ENCODE data around the gene LGMN.
"Not testable (repeated sequence)": the region's sequence is repeated elsewhere in the genome, so short reads cannot be mapped to it uniquely, and the experiment has no call there.

The LGMN gene

DNA sequence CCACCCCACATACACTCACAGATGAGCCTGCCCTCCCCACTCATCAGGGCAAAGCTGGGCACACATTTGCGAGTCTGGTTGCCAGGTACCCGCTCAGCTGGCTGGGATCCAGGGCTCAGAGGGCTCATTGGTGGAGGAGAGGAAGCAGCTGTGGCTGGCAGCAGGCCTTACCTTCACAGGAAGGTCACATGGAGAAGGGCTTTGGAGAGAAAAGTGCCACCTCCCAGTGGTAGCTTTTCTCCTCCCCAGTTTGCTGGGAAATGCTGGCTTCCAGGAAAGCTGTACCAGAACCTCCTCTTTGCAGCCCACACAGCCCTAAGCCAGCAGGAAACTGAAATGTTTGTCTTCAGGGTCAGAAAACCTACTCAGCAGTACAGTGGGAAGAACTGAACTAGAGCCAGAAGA is 55.6 kb downstream of the LGMN start:
- DNase-seq, result no peak

DNA sequence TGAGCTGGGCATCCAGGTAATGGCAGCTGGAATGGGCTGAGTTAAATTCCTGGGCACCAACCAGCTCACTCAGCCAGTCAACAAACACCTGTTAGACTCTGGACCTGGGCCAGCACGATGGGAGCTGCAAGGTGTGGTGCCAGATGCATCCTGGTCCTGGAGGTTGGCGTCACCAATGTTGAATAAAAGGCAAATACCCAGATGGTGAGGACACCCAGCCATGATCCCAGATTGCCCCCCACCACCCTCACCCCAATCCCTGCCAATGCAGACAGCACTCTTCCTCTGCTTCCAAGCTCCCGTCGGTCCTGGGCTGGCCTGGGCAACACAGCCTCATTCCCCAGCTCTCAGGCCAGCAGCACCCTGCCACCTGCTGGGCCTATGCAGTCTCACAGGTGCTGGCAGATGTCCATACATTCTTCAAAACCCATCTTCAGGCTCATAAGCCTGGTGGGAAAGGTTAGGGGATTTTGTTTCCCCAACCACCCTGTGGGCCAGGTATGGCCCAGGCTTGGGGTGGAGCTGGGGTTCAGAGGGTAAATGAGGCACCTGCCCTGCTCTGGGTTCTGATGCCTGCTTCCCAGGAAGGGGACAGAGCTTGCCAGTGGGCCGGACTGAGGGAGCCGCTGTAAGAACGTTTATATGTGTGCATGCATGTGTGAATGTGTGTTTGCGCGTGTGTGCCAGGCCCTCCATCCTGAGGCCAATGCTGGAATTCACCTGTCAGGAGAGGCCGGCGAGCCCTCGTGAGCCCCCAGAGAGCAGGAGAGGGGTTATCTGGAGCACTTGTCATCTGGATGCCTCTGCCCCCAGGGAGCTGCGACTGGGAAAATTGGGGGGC is 58.0 kb downstream of the LGMN start:
- no peak for DNase-seq

DNA sequence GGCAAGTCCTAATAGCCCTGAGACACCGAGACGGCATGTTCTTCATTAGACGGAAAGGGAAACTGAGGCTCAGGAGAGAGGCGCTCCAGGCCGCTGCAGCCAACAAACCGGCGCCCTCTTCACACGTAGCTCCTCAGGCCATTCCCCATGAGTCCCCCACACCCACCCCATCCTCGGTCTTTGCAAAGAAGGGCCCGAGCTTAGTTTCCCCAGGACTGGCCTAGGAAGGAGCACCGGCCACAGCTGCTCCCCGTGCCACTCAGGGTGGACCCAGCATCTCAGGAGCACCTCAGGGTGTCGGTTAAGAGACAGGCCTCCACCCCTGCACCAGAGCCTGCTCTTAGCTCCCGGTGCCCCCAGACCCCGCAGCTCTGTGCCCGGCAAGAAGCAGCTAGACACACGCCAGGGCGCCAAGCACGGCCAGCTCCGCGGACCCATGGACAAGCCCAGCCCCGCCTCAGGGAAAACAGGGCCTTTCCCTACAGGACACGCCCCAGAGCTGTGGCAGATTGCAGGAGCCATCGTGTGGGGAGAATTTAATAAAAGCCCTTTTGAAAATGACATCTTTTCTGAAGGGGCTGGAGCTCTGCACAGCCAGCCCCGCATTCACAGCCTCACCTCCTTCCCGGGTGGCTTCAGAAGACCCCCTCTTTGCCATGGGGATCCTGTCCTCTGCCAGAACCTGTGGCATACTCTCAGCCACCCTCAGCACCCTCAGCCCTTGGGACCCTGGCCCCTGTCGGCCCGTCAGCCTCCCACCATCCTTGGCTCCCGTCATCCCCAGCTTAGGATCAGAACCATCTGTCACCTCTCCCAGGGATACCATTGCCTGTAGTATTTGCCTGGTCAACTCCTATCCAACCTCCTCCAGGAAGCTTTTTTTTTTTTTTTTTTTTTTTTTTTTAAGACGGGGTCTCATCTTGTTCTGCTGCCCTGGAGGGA is 59.7 kb downstream of the LGMN start:
- DNase-seq, result peak; percentile 32

DNA sequence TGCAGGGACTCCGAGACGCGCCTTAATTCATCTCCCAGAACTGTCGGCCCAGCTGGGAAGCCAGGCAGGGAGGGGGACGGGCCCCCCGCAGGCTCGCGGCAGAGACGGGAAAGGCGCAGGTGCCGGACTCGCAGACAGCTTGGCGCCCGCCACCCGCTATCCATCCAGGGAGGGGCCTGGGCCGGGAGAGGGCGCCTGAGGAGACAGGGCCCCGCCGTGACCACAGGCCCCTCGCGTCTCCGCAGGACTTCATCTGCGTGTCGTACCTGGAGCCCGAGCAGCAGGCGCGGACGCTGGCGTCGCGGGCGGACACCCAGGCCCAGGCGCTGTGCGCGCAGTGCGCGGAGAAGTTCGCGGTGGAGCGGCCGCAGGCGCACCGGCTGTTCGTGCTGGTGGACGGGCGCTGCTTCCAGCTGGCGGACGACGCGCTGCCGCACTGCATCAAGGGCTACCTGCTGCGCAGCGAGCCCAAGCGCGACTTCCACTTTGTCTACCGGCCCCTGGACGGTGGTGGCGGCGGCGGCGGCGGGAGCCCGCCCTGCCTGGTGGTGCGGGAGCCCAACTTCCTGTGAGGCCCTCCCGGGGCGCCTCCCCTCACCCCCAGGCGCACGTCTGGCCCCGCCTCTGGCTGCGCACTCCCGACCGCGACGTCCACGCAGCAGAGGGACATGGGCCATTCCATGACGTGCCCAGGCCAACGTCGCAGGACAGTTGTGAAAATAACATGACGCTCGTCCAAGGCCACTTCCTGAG is 60.6 kb downstream of the LGMN start:
- peak; percentile 78 for DNase-seq

DNA sequence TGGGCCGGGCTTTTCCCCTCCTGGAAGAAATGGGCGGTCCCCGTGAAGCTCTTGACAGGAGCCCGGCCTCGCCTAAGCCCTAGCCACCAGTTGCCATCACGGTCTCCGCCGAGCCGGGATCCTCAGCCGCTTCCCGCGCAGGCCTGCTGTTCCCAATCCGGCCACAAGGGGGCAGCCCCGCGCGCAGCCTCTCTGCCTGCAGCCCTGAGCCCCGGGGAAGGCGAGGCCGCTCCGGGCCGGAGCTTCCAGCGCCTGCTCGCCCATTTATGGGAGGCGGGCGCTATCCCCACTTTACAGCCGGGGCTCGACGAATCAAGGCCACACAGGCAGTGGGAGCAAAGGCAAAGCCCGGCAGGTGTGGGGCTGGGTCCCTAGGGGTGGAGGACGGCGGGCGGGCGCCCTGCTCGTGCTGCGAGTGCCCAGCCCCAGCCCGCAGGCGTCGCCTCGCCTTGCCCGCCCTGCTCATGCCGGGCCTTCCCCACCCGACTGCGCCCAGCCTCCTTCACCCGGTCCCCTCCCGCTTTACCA is 61.5 kb downstream of the LGMN start:
- DNase-seq, result peak; percentile 95

DNA sequence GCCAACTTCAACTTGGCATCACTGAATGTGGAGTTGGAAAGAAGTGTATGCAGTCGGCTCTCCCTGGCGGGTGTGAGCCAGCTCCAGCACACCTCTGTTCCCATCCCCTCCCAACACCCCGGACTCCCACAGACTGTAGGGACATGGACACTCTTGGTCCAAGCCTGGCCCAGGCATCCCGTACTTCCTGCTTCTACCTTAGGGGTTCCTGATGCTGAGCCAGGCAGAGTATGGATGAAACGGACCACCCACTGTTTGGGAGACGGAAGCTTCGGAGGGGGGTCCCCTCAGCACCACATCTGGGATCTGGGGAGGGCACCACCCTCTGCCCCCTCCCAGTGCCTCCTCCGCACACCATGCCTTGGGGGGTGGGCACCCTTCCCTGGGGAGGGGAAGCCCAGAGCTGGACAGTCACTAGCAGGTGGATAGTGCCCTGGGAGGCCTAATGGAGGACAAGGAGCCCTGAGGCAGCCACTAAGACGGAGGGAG is 62.0 kb downstream of the LGMN start:
- DNase-seq, result no peak

DNA sequence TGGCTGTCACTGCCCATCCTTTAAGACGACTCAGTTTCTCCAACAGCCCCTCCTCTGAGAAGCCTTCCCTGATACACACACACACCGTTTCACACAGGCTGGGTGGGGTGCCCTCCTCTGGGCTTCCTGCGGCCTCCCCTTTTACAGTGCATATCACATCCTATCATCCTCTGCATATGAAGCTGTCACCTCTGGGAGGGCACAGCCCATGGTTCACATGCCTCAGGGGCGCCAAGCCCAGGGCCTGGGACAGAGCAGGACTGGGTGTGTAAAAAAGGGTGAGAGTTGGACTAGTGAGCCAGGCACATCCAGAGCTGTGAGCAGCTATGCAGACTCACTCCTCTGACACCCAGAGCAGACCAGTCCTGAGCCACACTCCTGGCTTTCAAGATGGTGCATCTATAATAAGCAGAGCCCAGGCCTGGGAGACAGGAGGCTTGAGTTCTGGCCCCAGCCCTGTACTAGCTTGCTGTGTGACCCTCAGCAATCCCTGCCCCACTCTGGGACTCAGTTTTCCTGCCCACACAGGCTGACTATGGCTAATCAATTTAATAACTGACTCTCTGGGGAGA is 62.6 kb downstream of the LGMN start:
- no peak for DNase-seq

DNA sequence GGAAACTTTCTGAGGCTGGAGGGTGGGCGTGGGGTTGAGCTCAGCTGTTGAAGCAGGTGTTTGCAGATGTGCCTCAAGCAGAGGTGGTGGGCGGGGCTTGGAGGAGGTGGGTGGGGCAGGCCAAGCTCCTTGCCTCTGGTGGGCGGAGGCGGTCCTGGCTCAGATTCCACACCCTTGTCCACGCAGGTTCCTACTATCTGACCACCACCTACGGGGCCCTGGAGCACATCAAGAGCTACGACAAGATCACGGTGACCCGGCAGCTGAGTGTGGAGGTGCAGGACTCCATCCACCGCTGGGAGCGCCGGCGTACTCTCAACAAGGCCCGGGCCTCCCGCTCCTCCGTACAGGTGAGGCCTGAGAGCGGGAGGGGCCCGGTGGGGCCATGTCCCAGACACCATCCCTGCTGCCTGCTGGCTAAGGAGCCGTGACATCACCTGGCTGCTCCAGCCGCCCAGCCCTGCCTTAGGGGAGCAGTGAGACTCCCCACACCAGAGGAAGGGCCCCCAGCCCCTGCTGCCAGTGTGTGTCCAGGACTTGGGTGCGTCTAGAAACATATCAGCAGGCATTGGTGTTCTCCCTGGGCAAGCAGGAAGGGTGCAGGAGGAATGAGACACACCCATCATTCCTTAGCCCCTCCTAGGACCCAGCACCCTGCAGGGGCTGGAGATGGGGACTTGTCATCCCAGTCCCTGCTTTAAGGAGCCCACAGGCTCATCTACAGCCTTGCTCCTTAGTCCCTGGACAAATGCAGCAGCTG is 63.4 kb downstream of the LGMN start:
- DNase-seq, result no peak

DNA sequence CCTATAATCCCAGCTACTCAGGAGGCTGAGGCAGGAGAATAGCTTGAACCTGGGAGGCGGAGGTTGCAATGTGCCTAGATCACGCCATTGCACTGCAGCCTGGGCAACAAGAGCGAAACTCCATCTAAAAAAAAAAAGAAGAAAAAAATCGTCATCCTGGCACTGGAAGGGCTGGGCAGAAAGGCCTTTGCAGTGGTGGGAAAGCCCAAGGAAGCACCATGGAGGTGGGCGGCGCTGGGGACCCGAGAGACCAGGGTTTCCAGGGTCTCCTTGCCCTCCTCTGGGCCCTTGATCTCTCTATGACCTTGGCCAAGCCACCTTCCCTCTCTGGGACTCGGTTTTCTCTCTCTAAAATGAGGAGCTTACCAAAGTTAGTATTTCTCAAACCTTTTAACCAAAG is 65.4 kb downstream of the LGMN start:
- DNase-seq, result no peak

DNA sequence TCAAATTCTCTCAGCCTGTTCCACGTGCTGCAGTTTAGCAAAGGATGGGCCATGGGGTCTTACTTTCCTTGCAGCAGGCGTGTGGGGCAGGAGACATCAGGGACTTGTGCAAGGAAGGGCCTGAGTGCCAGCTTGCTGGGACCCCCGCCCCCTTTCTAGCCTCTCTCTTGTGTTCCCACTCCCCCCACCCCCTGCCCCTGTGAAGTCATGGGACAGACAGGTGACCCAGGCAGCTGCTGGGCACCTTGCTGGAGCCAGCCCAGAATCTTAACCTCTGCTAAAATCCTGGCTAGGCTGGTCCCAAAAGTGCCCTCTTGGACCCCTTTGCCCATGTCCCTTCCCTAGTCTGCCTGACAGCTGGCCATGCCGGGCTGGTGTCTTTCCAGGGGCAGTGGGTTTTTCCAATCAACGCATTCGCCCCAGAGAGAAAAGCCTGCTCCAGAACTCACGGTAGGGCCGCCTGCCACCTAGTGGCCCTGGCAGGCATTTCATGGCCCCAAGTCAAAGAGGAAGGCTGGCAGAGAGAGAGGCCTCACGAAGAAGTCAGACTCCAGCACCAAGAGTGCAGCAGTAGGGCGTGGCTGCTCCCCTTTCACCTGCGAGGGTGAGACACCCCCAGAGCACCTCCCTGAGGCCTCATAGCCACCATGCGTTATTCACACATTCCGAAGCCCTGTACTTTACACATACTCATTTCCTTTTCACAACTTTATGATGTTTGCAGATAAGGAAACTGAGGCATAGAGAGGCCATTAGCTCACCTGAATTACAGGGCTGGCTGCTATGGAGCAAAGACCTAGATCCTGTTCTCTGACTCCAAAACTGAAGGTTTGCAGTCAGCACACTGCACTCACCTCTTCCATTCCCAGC is 67.4 kb downstream of the LGMN start:
- peak; percentile 79 for DNase-seq

DNA sequence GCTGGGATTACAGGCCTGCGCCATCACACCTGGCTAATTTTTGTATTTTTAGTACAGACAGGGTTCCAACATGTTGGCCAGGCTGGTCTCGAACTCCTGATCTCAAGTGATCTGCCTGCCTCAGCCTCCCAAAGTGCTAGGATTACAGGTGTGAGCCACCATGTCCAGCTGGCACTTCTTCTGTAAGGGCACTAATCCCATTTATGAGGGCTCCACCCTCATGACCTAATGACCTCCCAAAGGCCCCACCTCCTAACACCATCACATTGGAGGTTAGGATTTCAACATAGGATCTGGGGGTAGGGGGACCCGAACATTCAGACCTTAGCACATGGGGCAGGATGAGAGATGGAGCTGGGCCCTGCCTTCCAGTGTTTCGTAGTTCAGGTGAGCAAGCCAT is 68.1 kb downstream of the LGMN start:
- DNase-seq, result not testable (repeated sequence)

DNA sequence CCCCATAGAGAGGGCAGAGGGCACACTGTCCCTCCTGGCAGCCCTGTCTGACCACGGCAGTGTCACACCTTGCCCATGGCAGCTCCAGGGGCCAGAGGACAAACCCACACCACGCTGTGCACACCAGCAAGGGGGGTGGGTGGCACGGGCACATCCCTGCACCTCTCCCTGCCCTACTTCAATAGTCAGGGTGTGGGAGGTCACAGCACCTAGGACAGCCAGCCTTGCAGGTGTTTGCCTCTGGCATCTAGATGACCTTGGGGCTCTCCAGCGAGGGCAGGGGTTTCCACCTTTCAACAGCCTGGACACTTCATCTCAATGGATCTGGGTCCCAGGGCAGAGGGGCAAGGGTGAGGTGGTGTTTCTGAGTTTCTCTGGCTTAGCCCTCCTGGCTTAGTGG is 69.2 kb downstream of the LGMN start:
- DNase-seq, result no peak

DNA sequence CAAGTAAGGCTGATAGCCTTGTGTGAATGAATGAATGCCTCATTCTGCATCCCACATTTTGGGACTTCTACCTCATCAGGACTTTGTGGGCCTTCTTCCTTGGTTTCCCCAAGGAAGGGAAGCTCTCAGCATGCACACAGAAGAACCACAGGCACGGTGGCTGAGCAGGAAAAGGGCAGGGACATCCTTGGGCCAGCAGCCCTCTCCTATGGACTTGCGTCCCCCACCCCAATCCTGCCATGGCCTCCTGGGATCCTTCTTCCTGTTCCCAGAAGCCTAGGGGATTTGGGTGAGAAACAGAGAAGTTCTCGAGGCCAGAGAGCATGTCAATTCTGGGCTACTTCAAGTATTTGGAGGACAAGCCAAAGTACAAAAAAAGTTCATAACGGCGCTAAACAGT is 69.7 kb downstream of the LGMN start:
- no peak for DNase-seq

DNA sequence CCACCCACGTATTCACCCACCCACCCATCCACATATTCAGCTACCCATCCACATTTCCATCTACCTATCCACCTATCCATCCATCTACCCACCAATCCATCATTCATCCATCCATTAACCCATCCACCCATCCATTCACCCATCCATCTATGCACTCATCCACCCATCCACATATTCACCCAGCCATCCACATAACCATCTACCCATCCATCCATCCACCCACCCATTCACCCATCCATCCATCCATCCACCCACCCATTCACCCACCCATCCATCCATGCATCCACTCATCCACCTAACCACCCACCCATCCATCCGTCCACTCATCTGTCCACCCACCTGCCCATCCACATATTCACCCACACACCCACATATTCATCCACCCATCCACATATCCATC is 70.5 kb downstream of the LGMN start:
- no peak for DNase-seq

DNA sequence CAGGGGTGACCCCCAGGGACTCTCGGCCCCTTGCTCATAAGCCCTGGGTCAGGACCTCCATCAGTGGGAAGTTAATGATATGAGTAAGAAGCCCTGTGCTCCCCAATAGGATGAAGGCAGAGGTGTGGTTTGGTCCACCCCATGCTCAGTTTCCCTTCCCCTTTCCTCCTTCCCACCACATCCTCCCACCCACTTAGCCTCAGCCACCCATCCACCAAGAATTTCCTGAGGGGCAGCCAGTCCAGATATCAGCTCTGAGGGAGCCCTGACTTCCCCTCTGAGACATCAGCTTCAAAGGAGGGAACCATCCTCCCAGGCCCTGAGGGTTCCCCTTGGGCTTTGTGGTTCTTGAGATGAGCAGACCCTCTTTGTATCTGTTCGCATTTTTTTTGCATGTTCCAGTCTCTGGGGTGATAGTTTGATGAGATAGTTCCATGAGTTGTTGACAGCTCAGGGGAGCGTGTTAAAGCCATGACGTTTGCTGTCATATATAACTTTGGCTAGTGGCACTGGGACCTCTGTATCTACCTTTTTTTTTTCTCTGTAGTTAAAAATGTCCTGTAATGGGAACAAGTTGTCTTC is 71.2 kb downstream of the LGMN start:
- DNase-seq, result no peak

DNA sequence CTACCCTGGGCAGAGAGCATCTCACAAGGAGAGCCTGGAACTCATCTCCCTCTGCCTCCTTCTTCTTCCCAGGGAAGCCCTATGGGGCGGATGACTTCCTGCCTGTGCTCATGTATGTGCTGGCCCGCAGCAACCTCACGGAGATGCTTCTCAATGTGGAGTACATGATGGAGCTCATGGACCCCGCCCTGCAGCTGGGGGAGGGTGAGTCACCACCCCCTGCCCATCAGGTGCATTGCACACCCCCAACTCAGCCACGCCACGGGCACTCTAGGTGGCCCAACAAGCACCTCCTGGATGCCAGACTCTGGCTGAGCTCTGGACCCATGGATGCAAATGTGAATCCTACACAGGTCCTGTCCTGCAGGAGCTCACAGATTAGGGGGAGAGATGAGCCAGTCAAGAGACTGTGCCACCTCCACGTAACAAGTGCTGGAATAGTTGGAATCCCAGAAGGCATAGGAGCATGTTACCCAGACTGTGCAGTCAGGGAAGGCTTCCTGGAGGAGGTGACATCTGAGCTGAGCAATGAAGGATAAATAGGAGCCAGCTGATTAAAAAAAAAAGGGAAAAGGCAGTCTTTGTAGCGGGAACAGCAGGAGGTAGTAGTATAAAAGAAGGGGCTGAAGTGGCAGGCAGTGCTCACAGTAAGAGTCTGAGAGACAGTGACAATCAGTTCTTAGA is 71.9 kb downstream of the LGMN start:
- DNase-seq, result no peak

DNA sequence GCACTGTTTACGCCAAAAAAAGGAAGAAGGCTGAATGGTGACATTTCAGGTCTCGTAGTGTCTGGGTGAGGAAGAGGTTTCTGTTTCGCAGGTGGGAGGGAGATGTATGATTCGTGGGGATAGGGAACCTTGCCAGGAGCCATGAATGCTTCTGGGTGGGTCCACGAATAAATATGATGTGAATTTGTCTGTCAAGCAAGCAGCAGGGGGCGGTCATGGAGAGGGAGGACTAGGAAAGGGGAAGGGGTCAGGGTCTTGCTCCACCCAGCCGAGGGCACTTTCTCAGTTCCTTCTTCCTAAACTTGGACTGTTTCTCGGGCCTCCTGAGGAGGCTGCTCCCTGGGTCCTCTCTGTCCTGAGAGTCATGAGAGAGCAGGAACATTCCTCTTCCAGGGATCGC is 72.5 kb downstream of the LGMN start:
- no peak for DNase-seq

DNA sequence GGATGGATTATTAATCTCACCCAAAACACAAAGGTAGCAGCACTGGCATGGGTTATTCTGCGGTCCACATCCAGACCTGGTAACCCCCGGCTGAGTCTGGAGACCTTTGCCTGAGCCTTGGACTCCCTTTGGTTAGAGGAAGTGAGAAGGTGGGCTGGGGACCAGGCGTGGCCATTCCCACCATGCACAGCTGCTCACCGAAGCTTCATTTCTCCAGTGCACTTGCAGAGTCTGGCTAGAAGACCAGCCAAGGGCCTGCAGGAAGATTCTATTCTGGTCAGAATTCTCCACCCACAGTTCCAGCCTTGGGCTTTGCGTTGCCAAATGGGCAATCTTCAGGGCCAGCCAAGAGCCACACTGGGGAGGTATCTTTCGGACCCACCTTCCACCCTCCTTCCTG is 73.0 kb downstream of the LGMN start:
- no peak for DNase-seq

DNA sequence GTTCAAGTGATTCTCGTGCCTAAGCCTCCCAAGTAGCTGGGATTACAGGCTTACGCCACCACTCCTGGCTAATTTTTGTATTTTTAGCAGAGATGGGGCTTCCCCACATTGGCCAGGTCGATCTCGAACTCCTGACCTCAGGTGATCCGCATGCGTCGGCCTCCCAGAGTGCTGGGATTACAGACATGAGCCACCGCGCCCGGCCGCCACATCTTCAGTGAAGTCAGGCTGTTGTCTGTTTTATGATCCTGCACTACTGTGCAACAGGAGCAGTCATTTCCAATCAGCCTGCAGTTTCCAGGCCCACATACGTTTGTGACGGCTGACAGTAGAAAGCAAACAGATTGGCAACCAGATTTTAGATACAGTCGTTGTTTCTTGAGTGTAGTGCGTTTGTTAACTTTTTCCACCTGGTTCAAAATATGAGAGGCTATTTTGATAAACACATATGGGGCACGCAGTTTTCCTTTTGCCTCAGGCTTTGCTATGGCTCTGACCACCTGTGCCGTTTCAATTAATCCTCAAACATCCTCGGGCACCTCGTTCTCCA is 74.8 kb downstream of the LGMN start:
- no peak for DNase-seq
